GM19395 (cell line): ENCODE data around the gene BCL11A.

ENCODE experiments used
- ATAC-seq: cut with Tn5 transposase; IDR thresholded peaks from one replicate; pipeline ENCODE4 v1.9.1; 2021; ENCODE audit warnings: mild to moderate bottlenecking, moderate library complexity; ENCODE audit not compliant: unreplicated experiment

The BCL11A gene

GRCh38 chr2:60559880-60560279 is 6.4 kb upstream of the BCL11A start:
- no peak for ATAC-seq

DNA sequence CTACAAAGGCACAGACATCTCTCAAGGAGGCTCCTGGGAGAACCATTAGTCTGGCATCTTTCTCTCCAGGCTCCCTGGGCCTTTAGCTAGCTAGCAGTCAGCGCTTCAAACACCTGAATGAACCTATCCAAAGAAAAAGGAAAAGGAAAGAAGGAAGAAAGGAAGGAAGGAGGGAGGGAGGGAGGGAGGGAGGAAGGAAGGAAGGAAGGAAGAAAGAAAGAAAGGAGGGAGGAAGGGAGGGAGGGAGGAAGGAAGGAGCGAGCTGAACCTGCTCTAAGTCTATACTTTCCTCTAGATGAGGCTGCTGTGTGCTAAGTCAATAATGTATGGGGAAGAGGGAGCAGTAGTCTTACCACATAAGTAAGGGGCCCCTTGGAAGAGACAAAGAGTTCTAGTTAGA is 5.1 kb upstream of the BCL11A start:
- ATAC-seq = no peak

DNA sequence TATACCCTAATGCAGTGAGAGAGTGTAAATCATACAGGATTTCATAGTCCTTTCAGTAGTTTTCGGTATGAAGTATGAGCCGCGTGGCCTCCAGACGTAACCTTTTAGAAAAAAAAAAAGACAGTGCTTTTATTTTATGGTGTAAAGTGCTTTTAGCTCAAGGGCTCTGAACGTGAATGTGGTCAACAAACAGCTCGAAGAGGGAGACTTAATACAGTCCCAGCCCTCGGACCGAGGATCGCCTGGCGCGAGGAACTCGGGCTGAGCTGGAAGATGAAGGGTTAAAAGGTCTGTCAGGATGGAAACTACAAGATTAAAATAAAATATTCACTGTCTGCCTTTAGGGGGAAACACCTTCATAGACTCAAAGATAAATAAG is 4.0 kb upstream of the BCL11A start:
- no peak for ATAC-seq

- ATAC-seq = no peak
Measured at GRCh38 chr2:60556576-60557485, 3.4 kb upstream of the BCL11A start.

- no peak for ATAC-seq
Measured at GRCh38 chr2:60556175-60556574, 2.7 kb upstream of the BCL11A start.

DNA sequence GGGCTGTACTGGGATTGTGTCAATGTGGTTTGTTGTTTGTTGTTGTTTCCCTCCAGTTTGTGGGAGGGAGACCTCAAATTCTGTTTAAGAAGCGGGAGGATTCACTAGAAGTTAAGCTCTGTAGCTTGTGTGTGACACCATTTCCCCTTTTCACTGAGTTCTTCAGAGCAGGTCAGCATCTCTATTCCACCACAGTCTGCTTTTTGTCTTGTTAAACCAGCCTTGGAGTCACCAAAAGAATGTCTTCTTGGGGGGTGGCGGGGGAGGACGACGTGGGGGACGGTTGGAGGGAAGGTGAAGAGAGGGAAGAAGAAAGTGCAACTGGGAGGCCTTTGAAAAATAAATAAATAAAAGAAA is 2.3 kb upstream of the BCL11A start:
- peak; percentile 12 for ATAC-seq

DNA sequence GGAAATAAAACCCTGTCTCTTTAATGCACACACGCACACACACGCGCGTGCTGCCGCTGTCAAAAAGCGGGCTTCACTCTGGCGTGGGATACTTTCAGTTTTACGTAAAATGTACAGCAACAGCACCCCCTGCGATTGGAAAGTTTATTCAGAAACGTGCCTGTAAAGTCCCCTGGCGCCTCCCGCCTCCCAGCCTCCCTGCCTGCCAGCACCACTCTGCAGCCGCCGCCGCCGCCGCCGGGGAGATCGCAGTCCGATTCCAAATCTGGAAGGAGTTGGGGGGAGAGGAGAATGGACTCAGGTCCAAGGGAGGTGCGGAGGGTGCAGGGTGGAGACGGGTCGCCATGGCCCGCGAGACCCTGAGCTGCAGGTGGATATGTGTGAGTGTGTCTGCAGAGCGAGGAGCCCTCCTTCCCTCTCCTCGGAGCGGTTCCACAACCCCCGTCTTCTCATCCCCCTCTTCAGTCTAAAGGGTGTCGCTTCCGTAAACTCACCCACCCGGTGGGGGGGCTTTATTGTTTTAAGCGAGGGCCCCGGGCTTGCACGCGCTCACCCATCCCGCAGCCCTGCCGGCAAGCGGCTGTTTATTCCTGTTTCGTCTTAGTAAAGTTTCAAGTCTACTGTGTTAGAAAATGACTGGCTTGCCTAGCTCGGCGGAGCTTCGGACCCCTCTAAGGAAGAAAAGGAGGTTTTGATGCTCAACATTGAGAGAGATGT is 1.8 kb upstream of the BCL11A start:
- peak; percentile 47 for ATAC-seq

- ATAC-seq = peak; percentile 2
Measured at GRCh38 chr2:60554646-60555065, 1.2 kb upstream of the BCL11A start.

GRCh38 chr2:60554074-60554645 is 706 bp upstream of the BCL11A start:
- peak; percentile 8 for ATAC-seq

DNA sequence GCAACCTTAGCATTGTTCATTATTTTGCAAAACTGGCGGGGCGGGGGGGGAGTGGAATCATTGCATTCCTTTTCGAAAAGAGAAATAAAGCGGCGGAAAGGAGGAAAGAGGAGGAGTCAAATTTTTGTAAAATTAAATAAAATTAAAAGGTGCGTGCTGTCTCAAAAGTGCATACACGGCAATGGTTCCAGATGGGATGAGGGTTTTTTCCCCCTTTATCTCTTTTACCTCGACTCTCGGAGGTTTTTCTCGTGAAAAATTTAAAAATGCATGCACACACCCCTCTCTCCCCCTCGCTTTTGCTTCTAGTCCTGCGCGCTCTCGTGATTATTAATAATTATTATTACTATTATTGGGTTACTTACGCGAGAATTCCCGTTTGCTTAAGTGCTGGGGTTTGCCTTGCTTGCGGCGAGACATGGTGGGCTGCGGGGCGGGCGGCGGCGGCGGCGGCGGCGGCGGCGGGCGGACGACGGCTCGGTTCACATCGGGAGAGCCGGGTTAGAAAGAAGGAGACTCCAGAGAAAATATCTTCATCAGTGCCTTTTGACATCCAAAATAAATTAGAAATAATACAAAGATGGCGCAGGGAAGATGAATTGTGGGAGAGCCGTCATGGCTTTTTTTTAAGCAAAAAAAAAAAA is 481 bp downstream of the BCL11A start:
- ATAC-seq = no peak

DNA sequence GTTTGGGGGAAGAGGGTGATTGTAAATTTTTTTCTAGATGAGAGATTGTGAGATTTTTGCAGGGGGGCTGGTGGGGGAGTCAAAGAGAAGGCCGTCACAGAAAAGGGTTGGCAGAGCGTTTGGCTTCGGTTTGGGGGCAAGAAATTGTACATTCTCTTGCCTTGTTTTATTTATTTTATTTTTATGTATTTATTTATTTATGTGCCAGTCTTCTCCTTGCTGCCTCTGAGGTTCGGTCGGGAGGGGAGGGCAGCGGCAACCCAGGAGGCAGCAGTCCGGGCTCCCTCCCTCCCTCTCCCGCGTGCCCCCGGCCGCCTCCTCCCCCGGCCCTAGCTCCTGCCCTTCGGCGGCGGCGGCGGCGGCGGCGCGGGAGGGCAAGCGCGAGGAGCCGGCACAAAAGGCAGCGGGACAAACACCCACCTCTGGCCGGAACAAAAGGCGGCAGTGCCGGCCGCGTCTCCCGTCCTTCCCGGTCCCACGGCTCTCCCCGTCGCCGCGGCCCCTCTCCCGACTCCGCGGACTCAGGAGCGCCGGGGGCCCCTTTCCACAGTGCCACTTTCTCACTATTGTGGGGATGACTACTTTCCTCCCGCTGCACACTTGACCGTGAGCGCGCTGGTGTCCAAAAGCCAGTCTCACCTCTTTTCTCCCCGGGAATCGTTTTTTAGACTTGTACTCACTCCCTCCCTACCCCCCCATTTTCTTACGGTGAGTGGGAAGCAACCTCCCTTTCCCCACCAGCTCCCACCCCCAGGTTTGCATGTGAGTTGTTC is 1.2 kb downstream of the BCL11A start:
- ATAC-seq = no peak

- no peak for ATAC-seq
Measured at GRCh38 chr2:60551240-60552077, 2.0 kb downstream of the BCL11A start.

DNA sequence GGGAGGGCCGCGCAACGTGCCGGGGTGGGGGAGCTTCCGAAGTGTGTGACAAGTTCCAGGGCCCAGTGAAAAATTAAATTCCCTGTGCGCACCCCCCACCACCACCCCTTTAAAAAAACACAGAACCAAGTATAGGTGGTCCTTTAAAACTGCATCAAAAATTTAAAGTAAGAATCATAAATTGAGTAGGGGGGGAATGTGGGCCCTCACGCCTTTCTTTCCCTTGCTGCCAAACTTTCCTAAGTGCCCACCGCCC is 2.5 kb downstream of the BCL11A start:
- ATAC-seq = no peak

GRCh38 chr2:60550178-60550983 is 3.1 kb downstream of the BCL11A start:
- ATAC-seq = peak; percentile 61

- ATAC-seq = peak; percentile 10
Measured at GRCh38 chr2:60549928-60550177, 3.6 kb downstream of the BCL11A start.

DNA sequence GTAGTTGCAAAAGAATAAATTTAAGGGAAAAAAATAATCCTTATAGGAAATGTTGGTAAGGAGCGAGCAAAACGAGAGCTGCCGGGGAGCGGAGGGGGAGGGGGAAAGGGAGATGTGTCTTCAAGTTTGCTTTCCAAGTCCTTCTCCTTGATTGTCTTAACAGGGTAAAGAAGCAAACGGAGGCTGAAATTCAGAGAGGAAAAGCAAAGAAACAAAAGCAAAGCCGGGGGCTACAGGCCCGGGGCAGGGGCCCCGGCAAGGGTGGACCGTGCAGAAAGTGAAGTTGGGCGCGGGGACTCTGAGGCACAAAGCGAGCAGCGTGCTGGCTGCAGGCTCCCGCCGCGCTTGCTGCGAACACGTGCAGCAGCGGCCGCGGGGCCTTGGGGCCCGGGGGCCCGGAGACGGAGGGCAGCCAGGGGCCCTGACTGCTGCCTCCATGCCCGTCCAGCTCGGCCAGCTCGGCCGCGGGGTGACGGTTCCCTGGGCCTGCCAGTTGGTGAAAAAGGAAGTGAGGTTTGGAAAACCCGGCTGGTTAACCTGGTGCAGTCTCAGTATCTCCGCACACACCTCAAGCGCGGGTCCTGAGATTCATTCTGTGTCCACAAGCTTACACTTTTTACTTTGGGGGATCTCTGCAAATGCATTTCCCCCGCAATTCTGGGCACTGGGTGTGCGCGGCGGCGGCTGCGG is 4.1 kb downstream of the BCL11A start:
- ATAC-seq = no peak

DNA sequence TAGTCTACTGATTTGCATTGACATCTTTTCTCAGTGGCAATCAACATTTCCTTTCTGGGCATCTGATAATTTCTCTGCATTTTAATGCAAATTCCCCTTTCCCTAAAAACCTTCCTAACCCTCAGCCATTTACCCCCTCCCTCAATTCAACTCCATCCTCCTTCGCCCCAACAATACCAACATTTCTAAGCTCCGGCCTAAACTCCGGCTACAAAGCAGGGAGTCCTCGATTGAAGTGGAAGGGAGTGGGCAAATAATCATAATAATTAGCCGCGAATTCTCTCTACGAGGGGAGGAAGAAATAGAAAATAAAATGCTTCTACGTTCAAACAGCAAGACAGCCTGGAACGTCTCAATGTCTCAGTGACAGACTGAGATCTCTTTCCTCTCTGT is 4.6 kb downstream of the BCL11A start:
- ATAC-seq = no peak

GRCh38 chr2:60548311-60548710 is 5.1 kb downstream of the BCL11A start:
- no peak for ATAC-seq

GRCh38 chr2:60547841-60548240 is 5.6 kb downstream of the BCL11A start:
- no peak for ATAC-seq
